Upper lobe of left lung (tissue), 4 donors: Measurements from ENCODE around the gene KRT74.

Experiments used
- POLR2A ChIP-seq, 4 donors: fragments of 450-650 bp; IDR thresholded peaks; one replicate each; pipeline ENCODE4 v1.5.1; 2016 to 2017; ENCODE audit warnings: antibody characterized with exemption in 4 of 4, mild to moderate bottlenecking in 2 of 4
- TF ChIP-seq, protein P1 (sequence below), 6 experiments: fragments of 450-650 bp in 4 of 6; fragments of 200-600 bp in 2 of 6; sonication (generic) in 2 of 6; IDR thresholded peaks; one replicate each; pipeline ENCODE4 v1.5.1; 2016 to 2019; ENCODE audit warnings: antibody characterized with exemption in 6 of 6

DNA sequence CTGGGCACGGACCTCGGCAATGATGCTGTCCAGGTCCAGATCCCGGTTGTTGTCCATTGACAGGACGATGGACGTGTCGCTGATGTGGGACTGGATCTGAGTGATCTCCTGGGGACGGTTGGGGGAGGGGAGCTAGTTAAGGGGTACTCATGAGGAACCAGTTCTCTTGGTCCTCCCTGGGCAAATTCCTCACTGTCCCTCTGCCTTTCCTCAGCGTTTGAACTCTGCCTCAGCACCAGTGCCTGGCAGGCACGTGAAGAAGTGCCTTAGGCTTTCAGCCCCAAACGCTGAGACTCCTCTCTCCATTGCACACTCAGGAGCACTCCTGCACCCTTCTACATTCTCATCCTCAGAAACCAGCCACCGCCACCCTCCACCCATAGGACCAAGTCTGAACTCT is 17.9 kb upstream of the KRT74 start:
- TF ChIP-seq, protein P1, sequence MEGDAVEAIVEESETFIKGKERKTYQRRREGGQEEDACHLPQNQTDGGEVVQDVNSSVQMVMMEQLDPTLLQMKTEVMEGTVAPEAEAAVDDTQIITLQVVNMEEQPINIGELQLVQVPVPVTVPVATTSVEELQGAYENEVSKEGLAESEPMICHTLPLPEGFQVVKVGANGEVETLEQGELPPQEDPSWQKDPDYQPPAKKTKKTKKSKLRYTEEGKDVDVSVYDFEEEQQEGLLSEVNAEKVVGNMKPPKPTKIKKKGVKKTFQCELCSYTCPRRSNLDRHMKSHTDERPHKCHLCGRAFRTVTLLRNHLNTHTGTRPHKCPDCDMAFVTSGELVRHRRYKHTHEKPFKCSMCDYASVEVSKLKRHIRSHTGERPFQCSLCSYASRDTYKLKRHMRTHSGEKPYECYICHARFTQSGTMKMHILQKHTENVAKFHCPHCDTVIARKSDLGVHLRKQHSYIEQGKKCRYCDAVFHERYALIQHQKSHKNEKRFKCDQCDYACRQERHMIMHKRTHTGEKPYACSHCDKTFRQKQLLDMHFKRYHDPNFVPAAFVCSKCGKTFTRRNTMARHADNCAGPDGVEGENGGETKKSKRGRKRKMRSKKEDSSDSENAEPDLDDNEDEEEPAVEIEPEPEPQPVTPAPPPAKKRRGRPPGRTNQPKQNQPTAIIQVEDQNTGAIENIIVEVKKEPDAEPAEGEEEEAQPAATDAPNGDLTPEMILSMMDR (IDR thresholded peaks at IDR 0.05), result no peak
- no peak for TF ChIP-seq POLR2A (IDR thresholded peaks at IDR 0.05)
